Globus pallidus (tissue), 1 donor: ENCODE measurements around the gene GSG1L.

Experiments used
- DNase-seq: peaks from one replicate; pipeline ENCODE4 v3.0.0-alpha.2; 2015; ENCODE audit warnings: low spot score

Gene GSG1L

GRCh38 chr16:27771201-27771910 is 292.2 kb downstream of the GSG1L start:
- no peak for DNase-seq

- no peak for DNase-seq
These were observed 293.0 kb downstream of the GSG1L start for GRCh38 chr16:27770271-27771196.

- DNase-seq: no peak
These were observed 293.8 kb downstream of the GSG1L start for GRCh38 chr16:27769561-27770255.

GRCh38 chr16:27768651-27769272 is 294.8 kb downstream of the GSG1L start:
- no peak for DNase-seq

GRCh38 chr16:27767971-27768591 is 295.4 kb downstream of the GSG1L start:
- DNase-seq: no peak

- no peak for DNase-seq
These were observed 296.4 kb downstream of the GSG1L start for GRCh38 chr16:27767081-27767480.

GRCh38 chr16:27766236-27766925 is 297.1 kb downstream of the GSG1L start:
- DNase-seq: no peak

- no peak for DNase-seq
These were observed 298.4 kb downstream of the GSG1L start for GRCh38 chr16:27764869-27765675.

- DNase-seq: no peak
These were observed 299.1 kb downstream of the GSG1L start for GRCh38 chr16:27764427-27764826.

- no peak for DNase-seq
These were observed 301.1 kb downstream of the GSG1L start for GRCh38 chr16:27762441-27762840.

- no peak for DNase-seq
These were observed 301.7 kb downstream of the GSG1L start for GRCh38 chr16:27761816-27762215.

GRCh38 chr16:27760789-27761176 is 302.7 kb downstream of the GSG1L start:
- no peak for DNase-seq

- DNase-seq: peak; percentile 68
These were observed 303.3 kb downstream of the GSG1L start for GRCh38 chr16:27759967-27760788.

- DNase-seq: no peak
These were observed 304.1 kb downstream of the GSG1L start for GRCh38 chr16:27759301-27759871.

GRCh38 chr16:27758544-27758943 is 305.0 kb downstream of the GSG1L start:
- DNase-seq: no peak

- no peak for DNase-seq
These were observed 307.1 kb downstream of the GSG1L start for GRCh38 chr16:27756206-27756970.

GRCh38 chr16:27754788-27755690 is 308.5 kb downstream of the GSG1L start:
- no peak for DNase-seq
